A549 treated with AZD2906 at 1 μM for 4 hours (cell line): ENCODE measurements around the gene IRF2BP2. TPM values are rescaled to one million over a fixed set of nuclear protein-coding genes. Genes with fewer than 3 reads are reported as not detected.

Source experiments
- total RNA-seq: library from RNA; stranded (reverse); fragments of 200-300 nt; extraction: Qiagen RNA extraction; gene quantifications from 5 replicates; pipeline ENCODE4 v1.2.3, GENCODE V29; 2022

Gene IRF2BP2
- 65.1 to 89.3 TPM (median 80.2 TPM) in 5 replicates for total RNA-seq

DNA sequence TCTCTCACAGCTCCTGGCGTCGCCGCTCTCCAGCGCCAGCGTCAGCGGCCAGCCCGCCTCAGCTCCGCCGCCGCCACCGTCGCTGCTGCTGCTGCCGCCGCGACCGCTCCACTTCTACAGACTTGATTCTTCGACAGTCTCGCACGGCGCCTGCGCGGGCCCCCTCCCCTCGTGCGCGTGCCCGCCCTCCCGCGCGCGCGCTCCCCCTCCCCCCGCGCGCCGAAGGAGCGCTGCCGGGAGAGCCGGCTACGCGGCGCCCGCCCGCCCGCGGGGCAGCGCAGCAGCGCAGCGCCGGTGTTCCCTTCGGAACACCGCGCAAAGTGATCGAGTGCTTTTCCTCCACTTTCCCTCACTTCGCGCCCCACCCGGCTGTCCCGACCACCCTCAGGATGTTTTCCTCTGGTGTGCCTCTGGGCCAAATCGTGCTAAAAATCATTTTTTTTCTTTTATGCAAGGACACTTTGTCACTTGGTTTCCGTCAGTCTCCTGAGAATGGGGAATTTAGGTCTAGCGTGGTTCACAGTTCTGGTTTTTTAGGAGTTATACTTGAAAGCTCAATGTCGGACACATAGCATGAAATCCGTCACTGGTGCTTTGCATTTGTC is at the start of gene IRF2BP2:
Gene IRF2BP2 (minus strand): TSS at position 118 of the 605 bp plus-strand sequence. CDS start 684 bp downstream, outside the sequence.

Other genes starting within 250 kb of the IRF2BP2 start
- 80.0 to 96.9 TPM (median 86.2 TPM) in 5 replicates for gene COA6, start 236.7 kb downstream of the IRF2BP2 start, total RNA-seq
- 9.9 to 12.1 TPM (median 10.7 TPM) in 5 replicates for gene TARBP1, start 131.0 kb downstream of the IRF2BP2 start, total RNA-seq